Loucy (cell line): ENCODE results near the gene TOR1AIP2.

Experiments used
- CTCF ChIP-seq: fragments of 200-600 bp; sonication (generic); conservative IDR thresholded peaks from 2 replicates; pipeline ENCODE4 v1.5.1; 2014; ENCODE audit warnings: mild to moderate bottlenecking, antibody characterized with exemption, low read length
- EZH2phosphoT487 ChIP-seq: fragments of 200-600 bp; IDR thresholded peaks from 2 replicates; pipeline ENCODE4 v1.6.1; 2018; ENCODE audit warnings: antibody characterized with exemption, mild to moderate bottlenecking, moderate library complexity, borderline replicate concordance

- TF ChIP-seq CTCF (no peak), EZH2phosphoT487 (no peak)
Measured at GRCh38 chr1:179794146-179794545, 83.5 kb downstream of the TOR1AIP2 start.
